Kidney epithelial cell (primary cell): ENCODE results near the gene HCFC2. TPM values are rescaled to one million over a fixed set of nuclear protein-coding genes. Genes with fewer than 3 reads are reported as not detected.

Source experiments
- DNase-seq: peaks from one replicate; pipeline ENCODE4 v3.0.0-alpha.2; 2010; ENCODE audit warnings: low read depth
- H3K27me3 ChIP-seq: 2 replicates; pipeline ENCODE4 v1.6.0; 2011; ENCODE audit warnings: low read length; ENCODE audit not compliant: control insufficient read depth, insufficient read depth
- H3K36me3 ChIP-seq: 2 replicates; pipeline ENCODE4 v1.5.1; 2011; ENCODE audit warnings: low read length; ENCODE audit not compliant: control insufficient read depth, insufficient read depth
- H3K4me3 ChIP-seq: 2 replicates; pipeline ENCODE4 v1.5.1; 2011; ENCODE audit warnings: low read depth, mild to moderate bottlenecking, control low read depth, low read length
- total RNA-seq: library from RNA; depleted of rRNA; stranded (reverse); fragments of >200 nt; gene quantifications from 2 replicates; pipeline ENCODE4 v1.2.3, GENCODE V29; 2015
- TF ChIP-seq, protein P1 (sequence below): IDR thresholded peaks from 2 replicates; pipeline ENCODE4 v1.5.1; 2011; ENCODE audit warnings: mild to moderate bottlenecking, moderate library complexity, low read length, control low read depth, inconsistent platforms; ENCODE audit not compliant: insufficient read depth, poor library complexity, severe bottlenecking

HCFC2 gene
- total RNA-seq, 1 donor from 2014 or later: 7.4 TPM

GRCh38 chr12:104083769-104084475, 19.6 kb downstream of the HCFC2 start:
- Histone ChIP-seq H3K27me3 (no peaks in the 10 kb centered on the region), H3K36me3 (no peaks in the 10 kb centered on the region), H3K4me3 (no peak overlapping the region)
- TF ChIP-seq, protein P1, sequence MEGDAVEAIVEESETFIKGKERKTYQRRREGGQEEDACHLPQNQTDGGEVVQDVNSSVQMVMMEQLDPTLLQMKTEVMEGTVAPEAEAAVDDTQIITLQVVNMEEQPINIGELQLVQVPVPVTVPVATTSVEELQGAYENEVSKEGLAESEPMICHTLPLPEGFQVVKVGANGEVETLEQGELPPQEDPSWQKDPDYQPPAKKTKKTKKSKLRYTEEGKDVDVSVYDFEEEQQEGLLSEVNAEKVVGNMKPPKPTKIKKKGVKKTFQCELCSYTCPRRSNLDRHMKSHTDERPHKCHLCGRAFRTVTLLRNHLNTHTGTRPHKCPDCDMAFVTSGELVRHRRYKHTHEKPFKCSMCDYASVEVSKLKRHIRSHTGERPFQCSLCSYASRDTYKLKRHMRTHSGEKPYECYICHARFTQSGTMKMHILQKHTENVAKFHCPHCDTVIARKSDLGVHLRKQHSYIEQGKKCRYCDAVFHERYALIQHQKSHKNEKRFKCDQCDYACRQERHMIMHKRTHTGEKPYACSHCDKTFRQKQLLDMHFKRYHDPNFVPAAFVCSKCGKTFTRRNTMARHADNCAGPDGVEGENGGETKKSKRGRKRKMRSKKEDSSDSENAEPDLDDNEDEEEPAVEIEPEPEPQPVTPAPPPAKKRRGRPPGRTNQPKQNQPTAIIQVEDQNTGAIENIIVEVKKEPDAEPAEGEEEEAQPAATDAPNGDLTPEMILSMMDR: no peak
- no peak for DNase-seq

- TF ChIP-seq, protein P1: no peak
- DNase-seq: no peak
- Histone ChIP-seq H3K27me3 (no peaks in the 10 kb centered on the region), H3K4me3 (no peak overlapping the region), H3K36me3 (no peaks in the 10 kb centered on the region)
Measured at GRCh38 chr12:104090685-104091084, 26.4 kb downstream of the HCFC2 start.

DNA sequence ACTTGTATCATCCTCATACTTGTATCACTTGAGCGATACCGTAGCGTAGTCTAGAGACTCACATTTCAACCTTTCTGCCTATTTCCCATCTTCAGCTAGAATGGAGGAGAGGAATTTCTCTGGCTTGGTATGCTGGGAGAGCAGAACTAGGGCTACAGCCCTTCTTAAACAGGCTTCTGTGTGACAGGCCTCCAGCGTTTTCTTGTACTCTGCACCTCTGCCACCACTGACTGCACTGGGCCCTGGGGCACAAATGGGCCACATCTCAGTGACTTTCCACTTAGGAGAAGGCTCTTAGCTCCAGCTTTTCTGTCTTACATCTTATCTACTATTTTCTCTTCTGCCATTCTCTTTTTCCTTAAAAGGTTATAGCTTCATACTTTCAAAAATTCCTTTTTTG, 26.8 kb downstream of the HCFC2 start:
- Histone ChIP-seq H3K4me3 (no peak overlapping the region), H3K27me3 (no peaks in the 10 kb centered on the region), H3K36me3 (no peaks in the 10 kb centered on the region)
- DNase-seq: no peak
- TF ChIP-seq, protein P1: no peak

DNA sequence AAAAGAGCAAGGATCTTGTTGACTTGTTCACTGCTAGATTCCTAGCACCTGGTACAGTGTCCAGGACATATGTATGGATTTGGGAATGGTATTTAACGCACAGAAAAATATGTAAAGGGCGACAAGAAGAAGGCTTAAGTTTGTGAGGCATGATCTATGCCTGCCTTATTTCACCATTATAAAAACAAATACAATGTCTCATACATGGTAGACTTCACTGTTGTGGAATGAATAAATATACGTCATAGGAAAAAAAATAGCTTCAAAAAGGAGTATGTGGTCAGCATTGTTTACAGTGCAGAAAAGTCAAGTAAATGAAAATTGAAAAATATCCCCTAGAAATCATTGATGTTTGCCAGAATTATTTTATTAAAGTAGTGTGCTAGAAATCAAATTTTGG, 30.0 kb downstream of the HCFC2 start:
- Histone ChIP-seq H3K36me3 (no peaks in the 10 kb centered on the region), H3K4me3 (no peak overlapping the region), H3K27me3 (no peaks in the 10 kb centered on the region)
- no peak for DNase-seq
- TF ChIP-seq, protein P1: no peak

DNA sequence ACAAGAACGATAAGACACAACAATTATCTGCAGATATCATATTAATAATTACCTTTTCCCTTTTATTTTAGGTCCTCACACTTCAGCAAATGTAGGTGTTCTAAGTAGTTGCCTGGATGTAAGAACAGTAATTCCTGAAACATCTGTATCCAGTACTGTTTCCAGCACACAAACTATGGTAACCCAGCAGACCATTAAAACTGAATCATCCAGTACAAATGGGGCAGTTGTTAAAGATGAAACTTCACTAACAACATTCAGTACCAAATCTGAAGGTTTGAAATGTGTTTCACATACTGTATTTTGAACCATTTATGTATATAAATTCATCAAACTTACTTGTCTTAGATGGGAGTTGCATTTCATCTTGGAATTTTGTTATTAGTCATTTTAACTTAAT, 31.0 kb downstream of the HCFC2 start:
- Histone ChIP-seq H3K36me3 (no peaks in the 10 kb centered on the region), H3K4me3 (no peak overlapping the region), H3K27me3 (no peaks in the 10 kb centered on the region)
- TF ChIP-seq, protein P1: no peak
- no peak for DNase-seq

DNA sequence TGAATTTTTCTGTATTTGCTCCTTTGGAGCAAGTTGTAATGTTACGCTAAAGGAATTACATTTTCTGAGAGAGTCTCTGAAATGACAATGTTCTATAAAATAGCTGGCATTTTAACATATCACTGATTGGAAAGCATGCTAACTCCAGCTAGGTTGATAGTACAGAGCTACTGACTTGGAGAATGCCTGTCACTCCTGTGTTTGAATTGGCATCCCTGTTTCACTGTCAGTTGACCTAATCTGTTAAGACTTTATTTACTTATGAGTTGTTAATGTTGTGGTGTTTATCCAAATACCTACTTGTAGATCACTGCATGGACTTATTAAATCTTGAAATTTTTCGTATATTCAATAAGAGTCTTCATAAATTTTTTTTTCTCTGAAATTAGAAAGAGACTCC, 33.6 kb downstream of the HCFC2 start:
- no peak for DNase-seq
- no peaks in the 10 kb centered on the region for H3K36me3 ChIP-seq
- H3K27me3 ChIP-seq: no peaks in the 10 kb centered on the region
- no peak overlapping the region for H3K4me3 ChIP-seq
- TF ChIP-seq, protein P1: no peak
